ENCODE results near the gene ELAC1. TPM values are rescaled to one million over a fixed set of nuclear protein-coding genes. Genes with fewer than 3 reads are reported as not detected.

Gene ELAC1
- total and polyA plus RNA-seq, 2 donors: 8.5 to 11.7 TPM

DNA sequence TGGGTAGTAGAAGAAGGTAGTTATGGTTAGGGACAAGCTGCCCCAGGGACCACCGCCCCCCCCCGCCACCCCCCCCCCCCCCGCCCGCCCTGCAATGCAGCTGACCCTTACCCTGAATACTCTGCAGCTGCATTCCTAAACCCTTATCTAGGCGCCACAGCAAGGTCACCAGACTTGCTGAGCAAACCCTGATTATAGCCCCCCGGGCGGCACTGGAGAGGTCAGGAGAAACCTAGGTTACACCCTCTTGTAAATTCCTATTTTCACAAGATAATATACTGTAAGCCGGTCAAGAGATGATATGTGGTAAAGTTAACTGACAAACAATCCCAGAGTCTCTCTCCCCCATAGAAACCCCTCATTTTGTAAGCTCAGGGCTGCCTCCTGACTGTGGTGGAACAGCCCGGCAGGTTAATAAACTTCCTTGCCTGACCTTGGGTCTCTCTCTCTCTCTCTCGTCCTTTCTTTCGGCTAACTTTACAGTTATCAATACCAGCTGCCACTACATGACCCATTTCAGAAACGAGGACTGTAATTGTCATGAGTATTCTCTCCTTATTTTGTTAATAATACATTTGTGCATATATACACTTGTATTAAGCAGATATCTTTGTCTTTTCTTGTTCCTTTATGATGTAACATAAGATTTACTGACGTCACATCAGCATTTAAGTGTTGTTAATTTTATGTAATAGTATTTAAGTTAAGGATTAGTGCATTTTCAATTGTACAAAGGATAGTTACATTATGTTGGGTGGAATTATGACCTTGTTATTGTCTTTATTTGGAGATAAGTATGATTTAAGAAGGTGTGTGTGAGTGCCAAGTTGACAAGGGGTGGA lies 39.3 kb downstream of the ELAC1 start:
- 95% methylated on average over 13 of the region's 13 CpGs for WGBS
- no peaks in the 10 kb centered on the region for H3K4me1 ChIP-seq (ENCODE audit: control insufficient read depth in 2 of 2, insufficient read depth in 2 of 2, low read length in 2 of 2)
- DNase-seq (ENCODE audit: low read depth in 6 of 9, low spot score in 9 of 9): no peak
- no peak overlapping the region for H3K27ac ChIP-seq (ENCODE audit: low read depth in 1 of 2, low read length in 1 of 2)
- H3K27me3 ChIP-seq (ENCODE audit: control insufficient read depth in 2 of 2, insufficient read depth in 1 of 2, low read length in 1 of 2): no peaks in the 10 kb centered on the region
- H3K4me3 ChIP-seq (ENCODE audit: low read length in 2 of 2): no peak overlapping the region
- H3K36me3 ChIP-seq (ENCODE audit: control insufficient read depth in 2 of 2, insufficient read depth in 2 of 2, low read length in 1 of 2): no peaks in the 10 kb centered on the region
- no peaks in the 10 kb centered on the region for H3K9me3 ChIP-seq (ENCODE audit: control insufficient read depth in 2 of 2, insufficient read depth in 1 of 2, low read length in 1 of 2)

DNA sequence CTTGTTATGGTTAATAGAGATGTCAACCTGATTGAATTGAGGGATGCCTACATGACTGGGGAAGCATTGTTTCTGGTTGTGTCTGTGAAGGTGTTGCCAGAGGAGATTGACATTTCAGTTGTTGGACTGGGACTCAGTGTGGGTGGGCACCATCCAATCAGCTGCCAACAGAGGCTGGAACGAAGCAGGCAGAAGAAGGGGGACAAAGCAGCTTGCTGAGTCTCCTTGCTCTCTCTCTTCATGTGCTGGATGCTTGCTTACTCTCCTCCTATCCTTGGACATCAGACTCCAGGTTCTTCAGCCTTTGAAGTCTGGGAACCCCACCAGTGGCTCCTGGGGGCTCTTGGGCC lies 39.9 kb downstream of the ELAC1 start:
- DNase-seq (ENCODE audit: low read depth in 6 of 9, low spot score in 9 of 9): no peak
- Histone ChIP-seq H3K36me3 (ENCODE audit: control insufficient read depth in 2 of 2, insufficient read depth in 2 of 2, low read length in 1 of 2) (no peaks in the 10 kb centered on the region), H3K27ac (ENCODE audit: low read depth in 1 of 2, low read length in 1 of 2) (no peak overlapping the region), H3K4me3 (ENCODE audit: low read length in 2 of 2) (no peak overlapping the region), H3K4me1 (ENCODE audit: control insufficient read depth in 2 of 2, insufficient read depth in 2 of 2, low read length in 2 of 2) (no peaks in the 10 kb centered on the region), H3K27me3 (ENCODE audit: control insufficient read depth in 2 of 2, insufficient read depth in 1 of 2, low read length in 1 of 2) (no peaks in the 10 kb centered on the region), H3K9me3 (ENCODE audit: control insufficient read depth in 2 of 2, insufficient read depth in 1 of 2, low read length in 1 of 2) (no peaks in the 10 kb centered on the region)
- 92% methylated on average over 1 of the region's 1 CpG for WGBS

DNA sequence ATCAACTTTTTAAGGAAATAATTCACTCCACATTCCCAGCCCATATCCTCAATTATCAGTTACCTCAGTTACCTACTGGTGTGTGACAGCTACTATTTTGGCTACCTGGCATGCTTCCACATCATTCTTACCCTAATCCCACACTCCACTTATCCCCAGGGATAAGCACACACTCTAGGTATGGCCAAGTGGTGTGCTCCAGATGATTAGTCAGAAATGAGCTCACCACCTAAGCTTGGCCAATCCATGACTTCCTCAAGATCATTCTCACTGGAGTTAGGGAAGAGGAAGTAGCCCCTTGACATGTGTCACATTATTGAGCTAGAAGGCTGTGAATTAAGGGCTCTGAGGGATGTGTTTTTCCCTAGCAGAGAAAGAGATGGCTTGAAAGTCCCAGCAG lies 41.2 kb downstream of the ELAC1 start:
- H3K4me3 ChIP-seq (ENCODE audit: low read length in 2 of 2): no peak overlapping the region
- H3K9me3 ChIP-seq (ENCODE audit: control insufficient read depth in 2 of 2, insufficient read depth in 1 of 2, low read length in 1 of 2): no peaks in the 10 kb centered on the region
- no peaks in the 10 kb centered on the region for H3K27me3 ChIP-seq (ENCODE audit: control insufficient read depth in 2 of 2, insufficient read depth in 1 of 2, low read length in 1 of 2)
- no peaks in the 10 kb centered on the region for H3K4me1 ChIP-seq (ENCODE audit: control insufficient read depth in 2 of 2, insufficient read depth in 2 of 2, low read length in 2 of 2)
- DNase-seq (ENCODE audit: low read depth in 6 of 9, low spot score in 9 of 9): no peak
- H3K27ac ChIP-seq (ENCODE audit: low read depth in 1 of 2, low read length in 1 of 2): no peak overlapping the region
- no peaks in the 10 kb centered on the region for H3K36me3 ChIP-seq (ENCODE audit: control insufficient read depth in 2 of 2, insufficient read depth in 2 of 2, low read length in 1 of 2)

DNA sequence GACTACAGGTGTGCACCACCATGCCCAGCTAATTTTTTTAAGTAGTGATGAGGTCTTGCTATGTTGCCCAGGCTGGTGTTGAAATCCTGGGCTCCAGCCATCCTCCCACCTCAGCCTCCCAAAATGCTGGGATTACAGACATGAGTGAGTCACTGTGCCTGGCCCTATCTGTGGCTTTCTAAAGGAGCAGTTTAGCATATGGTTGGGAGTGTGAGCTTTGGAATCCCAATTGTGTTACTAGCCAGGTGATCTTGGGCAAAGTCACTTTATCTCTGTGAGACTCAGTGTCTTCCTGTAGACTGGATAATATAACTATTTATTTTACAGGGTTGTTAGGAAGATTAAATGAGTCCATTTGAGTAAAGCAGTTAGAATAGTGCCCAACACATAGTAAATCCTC lies 42.4 kb downstream of the ELAC1 start:
- Histone ChIP-seq H3K9me3 (ENCODE audit: control insufficient read depth in 2 of 2, insufficient read depth in 1 of 2, low read length in 1 of 2) (no peaks in the 10 kb centered on the region), H3K36me3 (ENCODE audit: control insufficient read depth in 2 of 2, insufficient read depth in 2 of 2, low read length in 1 of 2) (no peaks in the 10 kb centered on the region), H3K27me3 (ENCODE audit: control insufficient read depth in 2 of 2, insufficient read depth in 1 of 2, low read length in 1 of 2) (no peaks in the 10 kb centered on the region), H3K4me3 (ENCODE audit: low read length in 2 of 2) (no peak overlapping the region), H3K27ac (ENCODE audit: low read depth in 1 of 2, low read length in 1 of 2) (no peak overlapping the region), H3K4me1 (ENCODE audit: control insufficient read depth in 2 of 2, insufficient read depth in 2 of 2, low read length in 2 of 2) (no peaks in the 10 kb centered on the region)
- no peak for DNase-seq (ENCODE audit: low read depth in 6 of 9, low spot score in 9 of 9)

DNA sequence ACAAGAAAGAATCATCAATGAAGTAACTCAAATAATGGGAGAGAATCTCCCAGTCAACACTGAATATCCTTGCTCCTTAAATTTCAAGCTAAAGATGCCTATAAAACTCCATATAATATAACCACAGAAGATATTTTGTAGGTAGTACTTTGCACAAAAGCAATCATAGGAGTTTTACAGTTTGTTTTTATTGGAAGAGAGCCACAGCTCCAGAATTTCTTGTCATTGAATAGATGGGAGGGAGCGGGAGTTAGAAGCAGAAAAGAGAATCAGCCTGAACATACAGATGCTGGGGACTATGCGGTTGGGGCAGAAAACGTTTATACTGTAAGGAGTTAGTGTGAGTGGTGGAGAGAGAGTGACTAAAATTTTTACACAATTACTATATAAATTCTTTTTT lies 43.9 kb downstream of the ELAC1 start:
- WGBS: 91% methylated on average over 3 of the region's 3 CpGs
- Histone ChIP-seq H3K4me1 (ENCODE audit: control insufficient read depth in 2 of 2, insufficient read depth in 2 of 2, low read length in 2 of 2) (no peaks in the 10 kb centered on the region), H3K4me3 (ENCODE audit: low read length in 2 of 2) (no peak overlapping the region)

DNA sequence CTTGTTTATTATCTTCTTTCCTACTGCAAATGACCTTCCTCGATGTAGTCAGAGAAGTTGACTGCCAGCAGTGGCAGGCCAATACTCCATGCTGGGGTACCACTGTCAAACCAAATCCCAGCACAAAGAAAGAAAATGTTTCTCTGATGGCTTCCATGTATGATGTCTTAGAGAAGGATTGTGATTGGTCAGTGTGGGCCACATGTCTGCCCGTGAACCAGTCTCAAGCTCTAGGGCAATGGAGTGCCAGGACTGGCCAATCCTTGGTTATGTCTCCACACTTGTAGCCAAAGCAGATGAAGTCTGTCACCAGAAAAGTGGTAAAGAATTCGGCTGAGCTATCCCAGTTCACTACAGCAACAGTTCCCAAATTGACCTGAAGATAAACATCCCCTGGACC lies 44.6 kb downstream of the ELAC1 start:
- Histone ChIP-seq H3K4me3 (ENCODE audit: low read length in 2 of 2) (no peak overlapping the region), H3K9me3 (ENCODE audit: control insufficient read depth in 2 of 2, insufficient read depth in 1 of 2, low read length in 1 of 2) (no peaks in the 10 kb centered on the region), H3K4me1 (ENCODE audit: control insufficient read depth in 2 of 2, insufficient read depth in 2 of 2, low read length in 2 of 2) (no peaks in the 10 kb centered on the region), H3K27me3 (ENCODE audit: control insufficient read depth in 2 of 2, insufficient read depth in 1 of 2, low read length in 1 of 2) (no peaks in the 10 kb centered on the region), H3K27ac (ENCODE audit: low read depth in 1 of 2, low read length in 1 of 2) (no peak overlapping the region), H3K36me3 (ENCODE audit: control insufficient read depth in 2 of 2, insufficient read depth in 2 of 2, low read length in 1 of 2) (peaks cover 3 to 5% of the 10 kb centered on the region in 2 donors)
- no peak for DNase-seq (ENCODE audit: low read depth in 6 of 9, low spot score in 9 of 9)
- 96% methylated on average over 3 of the region's 3 CpGs for WGBS

More for the DNA sequence above, 43.9 kb downstream of the ELAC1 start:
- Histone ChIP-seq H3K9me3 (ENCODE audit: control insufficient read depth in 2 of 2, insufficient read depth in 1 of 2, low read length in 1 of 2) (no peaks in the 10 kb centered on the region), H3K36me3 (ENCODE audit: control insufficient read depth in 2 of 2, insufficient read depth in 2 of 2, low read length in 1 of 2) (peaks cover 0 to under 1% of the 10 kb centered on the region in 2 donors), H3K27me3 (ENCODE audit: control insufficient read depth in 2 of 2, insufficient read depth in 1 of 2, low read length in 1 of 2) (no peaks in the 10 kb centered on the region), H3K27ac (ENCODE audit: low read depth in 1 of 2, low read length in 1 of 2) (no peak overlapping the region)
- no peak for DNase-seq (ENCODE audit: low read depth in 6 of 9, low spot score in 9 of 9)

DNA sequence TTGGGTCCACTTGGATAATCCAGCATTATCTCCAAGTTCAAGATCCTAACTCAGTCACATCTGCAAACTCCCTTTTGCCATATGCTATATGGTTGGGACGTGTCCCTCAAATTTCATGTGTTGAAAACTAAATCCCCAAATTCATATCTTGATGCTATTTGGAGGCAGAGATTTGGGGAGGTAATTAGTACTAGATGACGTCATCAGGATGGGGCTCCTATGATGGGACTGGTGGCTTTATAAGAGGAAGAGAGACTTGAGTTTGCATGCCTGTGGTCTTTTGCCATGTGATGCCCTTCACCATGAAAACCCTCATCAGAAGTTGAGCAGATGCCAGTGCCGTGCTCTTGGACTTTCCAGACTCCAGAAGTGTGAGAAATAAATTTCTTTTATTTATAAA lies 45.4 kb downstream of the ELAC1 start:
- peaks cover 3 to 5% of the 10 kb centered on the region in 2 donors for H3K36me3 ChIP-seq (ENCODE audit: control insufficient read depth in 2 of 2, insufficient read depth in 2 of 2, low read length in 1 of 2)
- whole genome bisulfite sequencing: 95% methylated on average over 3 of the region's 3 CpGs
- no peaks in the 10 kb centered on the region for H3K4me1 ChIP-seq (ENCODE audit: control insufficient read depth in 2 of 2, insufficient read depth in 2 of 2, low read length in 2 of 2)
- no peak for DNase-seq (ENCODE audit: low read depth in 6 of 9, low spot score in 9 of 9)
- H3K27ac ChIP-seq (ENCODE audit: low read depth in 1 of 2, low read length in 1 of 2): no peak overlapping the region
- no peaks in the 10 kb centered on the region for H3K9me3 ChIP-seq (ENCODE audit: control insufficient read depth in 2 of 2, insufficient read depth in 1 of 2, low read length in 1 of 2)
- no peaks in the 10 kb centered on the region for H3K27me3 ChIP-seq (ENCODE audit: control insufficient read depth in 2 of 2, insufficient read depth in 1 of 2, low read length in 1 of 2)
- no peak overlapping the region for H3K4me3 ChIP-seq (ENCODE audit: low read length in 2 of 2)

DNA sequence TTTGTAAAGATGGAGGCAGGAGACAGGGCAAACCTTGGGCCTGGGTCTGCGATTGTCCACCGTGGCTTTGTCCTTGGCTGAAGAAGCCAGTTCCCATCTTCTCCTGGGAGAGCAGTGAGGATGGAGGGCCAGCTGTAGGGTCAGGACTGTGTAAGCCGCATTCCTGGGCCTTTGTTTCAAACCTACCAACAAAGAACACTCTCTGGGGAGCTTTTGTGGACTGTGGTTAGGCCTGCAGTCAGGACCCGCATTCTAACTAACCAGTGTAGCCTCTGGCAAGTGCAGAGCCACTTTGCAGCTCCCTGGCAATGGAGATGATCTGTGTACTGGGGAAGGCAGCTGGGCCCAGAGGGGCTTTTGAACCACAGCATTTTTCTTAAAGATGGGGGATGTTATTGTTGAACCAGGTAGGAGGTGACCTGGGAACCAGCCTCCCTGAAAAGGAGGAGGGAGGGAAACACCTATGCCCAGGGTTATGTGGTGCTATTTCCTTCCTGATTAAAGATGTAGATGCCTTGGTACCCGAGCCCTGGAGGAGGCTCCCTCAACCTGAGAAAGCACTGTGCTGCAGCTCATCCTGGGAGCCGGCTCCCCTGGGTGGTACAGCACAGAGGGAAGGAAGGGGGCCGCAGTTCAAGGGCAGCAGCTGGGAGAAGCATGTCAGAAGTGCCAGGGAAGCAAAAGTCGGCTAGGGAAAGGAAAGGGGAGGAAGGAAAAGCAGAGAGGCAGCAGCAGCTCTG lies 49.5 kb downstream of the ELAC1 start:
- no peaks in the 10 kb centered on the region for H3K27me3 ChIP-seq (ENCODE audit: control insufficient read depth in 2 of 2, insufficient read depth in 1 of 2, low read length in 1 of 2)
- H3K4me3 ChIP-seq (ENCODE audit: low read length in 2 of 2): no peak overlapping the region
- H3K4me1 ChIP-seq (ENCODE audit: control insufficient read depth in 2 of 2, insufficient read depth in 2 of 2, low read length in 2 of 2): no peaks in the 10 kb centered on the region
- no peaks in the 10 kb centered on the region for H3K9me3 ChIP-seq (ENCODE audit: control insufficient read depth in 2 of 2, insufficient read depth in 1 of 2, low read length in 1 of 2)
- WGBS: 93% methylated on average over 8 of the region's 8 CpGs
- no peak for DNase-seq (ENCODE audit: low read depth in 6 of 9, low spot score in 9 of 9)
- H3K36me3 ChIP-seq (ENCODE audit: control insufficient read depth in 2 of 2, insufficient read depth in 2 of 2, low read length in 1 of 2): peaks cover 3 to 5% of the 10 kb centered on the region in 2 donors
- H3K27ac ChIP-seq (ENCODE audit: low read depth in 1 of 2, low read length in 1 of 2): no peak overlapping the region

DNA sequence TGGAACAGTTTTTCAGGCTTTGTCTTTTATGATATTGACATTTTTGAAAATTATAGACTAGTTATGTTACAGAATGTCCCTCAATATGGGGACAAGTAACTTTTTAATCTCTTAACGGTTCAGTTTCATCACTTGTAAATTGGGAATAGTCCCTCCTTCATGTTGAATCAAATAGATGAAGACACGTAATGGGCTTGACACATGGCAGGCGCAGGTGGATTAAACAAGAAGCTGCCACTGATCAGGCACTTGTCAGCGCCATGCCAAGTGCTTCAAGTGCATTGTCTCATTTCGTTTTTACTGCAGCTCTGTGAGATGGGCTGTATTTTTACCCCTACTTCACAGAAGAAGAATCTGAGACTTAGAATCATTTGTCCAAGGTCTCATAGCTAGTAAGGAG lies 52.7 kb downstream of the ELAC1 start:
- DNase-seq (ENCODE audit: low read depth in 6 of 9, low spot score in 9 of 9): no peak

More for the DNA sequence above, 52.7 kb downstream of the ELAC1 start:
- Histone ChIP-seq H3K9me3 (ENCODE audit: control insufficient read depth in 2 of 2, insufficient read depth in 1 of 2, low read length in 1 of 2) (no peaks in the 10 kb centered on the region), H3K27me3 (ENCODE audit: control insufficient read depth in 2 of 2, insufficient read depth in 1 of 2, low read length in 1 of 2) (no peaks in the 10 kb centered on the region), H3K27ac (ENCODE audit: low read depth in 1 of 2, low read length in 1 of 2) (no peak overlapping the region), H3K4me3 (ENCODE audit: low read length in 2 of 2) (no peak overlapping the region), H3K36me3 (ENCODE audit: control insufficient read depth in 2 of 2, insufficient read depth in 2 of 2, low read length in 1 of 2) (peaks cover 3 to 5% of the 10 kb centered on the region in 2 donors), H3K4me1 (ENCODE audit: control insufficient read depth in 2 of 2, insufficient read depth in 2 of 2, low read length in 2 of 2) (peaks cover 0 to 2% of the 10 kb centered on the region in 2 donors)
- 97% methylated on average over 5 of the region's 5 CpGs for WGBS
